Measurements from ENCODE around the gene CAV2. TPM values are rescaled to one million over a fixed set of nuclear protein-coding genes. Genes with fewer than 3 reads are reported as not detected.

The CAV2 gene
- total RNA-seq, 1 experiment from 2014 or later: 18.1 TPM

DNA sequence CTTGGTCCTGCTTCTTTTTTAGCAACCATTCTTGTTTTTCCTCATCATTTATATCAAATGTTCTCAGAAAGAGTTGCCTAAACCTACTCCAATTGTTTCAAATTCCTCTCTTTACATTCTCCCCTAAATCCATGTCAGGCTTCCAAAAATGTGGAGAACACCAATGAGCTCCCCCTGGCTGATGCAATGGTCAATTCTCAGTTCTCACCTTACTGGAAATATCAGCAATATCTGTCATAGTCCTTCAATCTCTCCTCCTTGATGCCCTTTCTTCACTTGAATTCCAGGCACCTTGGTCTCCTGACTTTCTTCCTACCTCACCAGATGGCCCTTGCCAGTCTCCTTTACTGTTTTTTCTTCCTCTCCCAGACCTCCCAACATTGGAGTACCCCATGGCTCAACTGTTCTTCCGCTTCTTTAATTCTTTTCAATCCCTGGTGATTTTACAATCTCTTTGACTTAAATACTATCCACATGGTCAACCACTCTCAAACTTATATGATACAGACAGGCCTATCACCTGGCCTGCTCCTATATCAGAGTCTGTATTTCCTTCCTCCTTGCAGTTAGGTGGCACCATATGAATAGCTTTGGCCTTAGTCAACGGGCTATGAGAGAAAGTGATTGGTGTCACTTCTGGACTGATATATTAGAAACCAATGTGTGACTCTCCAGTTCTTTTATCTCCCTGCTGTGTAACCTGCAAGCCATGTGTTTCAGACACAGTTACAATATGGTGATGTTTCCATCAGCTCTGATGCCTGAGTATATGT lies 47.4 kb upstream of the CAV2 start:
- H3K36me3 Mint-ChIP-seq (ENCODE audit: insufficient read depth, unreplicated experiment): no peaks in the 10 kb centered on the region
- TF ChIP-seq, protein P1, sequence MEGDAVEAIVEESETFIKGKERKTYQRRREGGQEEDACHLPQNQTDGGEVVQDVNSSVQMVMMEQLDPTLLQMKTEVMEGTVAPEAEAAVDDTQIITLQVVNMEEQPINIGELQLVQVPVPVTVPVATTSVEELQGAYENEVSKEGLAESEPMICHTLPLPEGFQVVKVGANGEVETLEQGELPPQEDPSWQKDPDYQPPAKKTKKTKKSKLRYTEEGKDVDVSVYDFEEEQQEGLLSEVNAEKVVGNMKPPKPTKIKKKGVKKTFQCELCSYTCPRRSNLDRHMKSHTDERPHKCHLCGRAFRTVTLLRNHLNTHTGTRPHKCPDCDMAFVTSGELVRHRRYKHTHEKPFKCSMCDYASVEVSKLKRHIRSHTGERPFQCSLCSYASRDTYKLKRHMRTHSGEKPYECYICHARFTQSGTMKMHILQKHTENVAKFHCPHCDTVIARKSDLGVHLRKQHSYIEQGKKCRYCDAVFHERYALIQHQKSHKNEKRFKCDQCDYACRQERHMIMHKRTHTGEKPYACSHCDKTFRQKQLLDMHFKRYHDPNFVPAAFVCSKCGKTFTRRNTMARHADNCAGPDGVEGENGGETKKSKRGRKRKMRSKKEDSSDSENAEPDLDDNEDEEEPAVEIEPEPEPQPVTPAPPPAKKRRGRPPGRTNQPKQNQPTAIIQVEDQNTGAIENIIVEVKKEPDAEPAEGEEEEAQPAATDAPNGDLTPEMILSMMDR (IDR thresholded peaks at IDR 0.05; ENCODE audit: insufficient read depth in 1 of 2, low read depth in 1 of 2, low read length in 1 of 2, severe bottlenecking in 1 of 2, unreplicated experiment in 1 of 2): peak in 1 of 2 experiments; percentile 21

DNA sequence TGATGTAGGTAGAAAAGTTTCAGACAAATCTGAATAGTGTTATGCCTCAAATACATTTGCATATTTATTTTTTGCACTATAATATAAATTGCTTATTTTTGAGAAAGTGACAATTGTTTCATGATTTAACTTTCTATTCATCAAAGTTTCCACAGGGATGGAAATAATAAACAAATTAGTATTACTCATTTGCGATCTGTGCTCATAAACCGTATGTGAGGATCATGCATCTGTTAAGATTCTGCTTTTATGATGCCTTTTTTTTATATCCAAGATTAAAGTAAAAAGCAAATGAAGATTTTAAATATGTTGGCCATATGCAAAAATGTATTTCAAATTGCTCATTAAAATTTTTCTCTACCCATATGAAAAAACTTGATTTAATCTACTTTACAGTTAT lies 45.2 kb upstream of the CAV2 start:
- Mint-ChIP-seq H3K4me1 (ENCODE audit: low read depth, unreplicated experiment) (peaks cover 2% of the 10 kb centered on the region), H3K4me3 (ENCODE audit: unreplicated experiment) (no peak overlapping the region), H3K27ac (ENCODE audit: unreplicated experiment) (no peak overlapping the region), H3K27me3 (ENCODE audit: insufficient read depth, unreplicated experiment) (no peaks in the 10 kb centered on the region), H3K36me3 (ENCODE audit: insufficient read depth, unreplicated experiment) (no peaks in the 10 kb centered on the region), H3K9me3 (ENCODE audit: unreplicated experiment) (no peaks in the 10 kb centered on the region)
- Histone ChIP-seq H3K4me3 (ENCODE audit: low read depth, low read length) (no peak overlapping the region), H3K9me3 (no peaks in the 10 kb centered on the region), H3K27me3 (replicated peaks; ENCODE audit: control insufficient read depth, insufficient read depth, low read length) (no peaks in the 10 kb centered on the region), H3K36me3 (ENCODE audit: control insufficient read depth, insufficient read depth, low read length) (no peaks in the 10 kb centered on the region), H3K4me1 (peaks cover 2% of the 10 kb centered on the region)
- intact Hi-C loops (cut with micrococcal nuclease; ENCODE audit: unreplicated experiment): loop anchor here (5.0 kb wide), 1 partner anchor 48 kb away; no protein-coding TSS in a partner anchor
- DNase-seq: no peak
- TF ChIP-seq, protein P1 (IDR thresholded peaks at IDR 0.05; ENCODE audit: insufficient read depth in 1 of 2, low read depth in 1 of 2, low read length in 1 of 2, severe bottlenecking in 1 of 2, unreplicated experiment in 1 of 2): no peak
- POLR2A ChIA-PET: no interaction called here
- no TSS peak for BruUV-seq (replicated peaks)
- CTCF ChIA-PET: no interaction called here

More for the DNA sequence above, 47.4 kb upstream of the CAV2 start:
- Mint-ChIP-seq H3K9me3 (ENCODE audit: unreplicated experiment) (no peaks in the 10 kb centered on the region), H3K4me1 (ENCODE audit: low read depth, unreplicated experiment) (peaks cover 7% of the 10 kb centered on the region), H3K4me3 (ENCODE audit: unreplicated experiment) (no peak overlapping the region), H3K27ac (ENCODE audit: unreplicated experiment) (no peak overlapping the region), H3K27me3 (ENCODE audit: insufficient read depth, unreplicated experiment) (no peaks in the 10 kb centered on the region)
- peaks cover 19% of the 10 kb centered on the region for H3K4me1 ChIP-seq
- POLR2A ChIA-PET: no interaction called here
- no peak overlapping the region for H3K4me3 ChIP-seq (ENCODE audit: low read depth, low read length)
- DNase-seq: no peak
- H3K36me3 ChIP-seq (ENCODE audit: control insufficient read depth, insufficient read depth, low read length): no peaks in the 10 kb centered on the region
- H3K27me3 ChIP-seq (replicated peaks; ENCODE audit: control insufficient read depth, insufficient read depth, low read length): no peaks in the 10 kb centered on the region
- no peaks in the 10 kb centered on the region for H3K9me3 ChIP-seq
- intact Hi-C loops (cut with micrococcal nuclease; ENCODE audit: unreplicated experiment): loop anchor here (5.0 kb wide), 1 partner anchor 50 kb away; no protein-coding TSS in a partner anchor
- no TSS peak for BruUV-seq (replicated peaks)
- CTCF ChIA-PET: no interaction called here

DNA sequence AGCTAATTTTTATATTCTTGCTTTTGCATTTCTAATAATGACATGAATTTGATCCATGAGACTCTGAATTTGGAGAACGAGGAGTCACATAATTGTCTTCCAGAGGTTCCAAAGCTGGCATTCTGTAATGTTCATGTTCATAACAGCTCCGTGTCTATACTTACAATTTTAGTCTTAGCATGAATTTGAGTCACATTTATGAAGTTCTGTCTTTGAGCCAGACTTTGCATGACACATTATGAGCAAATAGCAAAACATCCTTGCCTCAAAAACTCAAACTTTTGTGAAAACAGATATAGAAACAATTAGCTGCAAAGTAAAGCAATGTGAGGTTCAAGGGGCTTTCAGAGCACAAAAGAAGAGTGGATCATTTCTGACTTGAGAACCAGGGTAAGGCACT lies 44.5 kb upstream of the CAV2 start:
- no peaks in the 10 kb centered on the region for H3K4me1 Mint-ChIP-seq (ENCODE audit: low read depth, unreplicated experiment)
- TF ChIP-seq, protein P1 (IDR thresholded peaks at IDR 0.05; ENCODE audit: insufficient read depth in 1 of 2, low read depth in 1 of 2, low read length in 1 of 2, severe bottlenecking in 1 of 2, unreplicated experiment in 1 of 2): no peak
- no peak overlapping the region for H3K27ac Mint-ChIP-seq (ENCODE audit: unreplicated experiment)
- Histone ChIP-seq H3K4me3 (ENCODE audit: low read depth, low read length) (no peak overlapping the region), H3K27me3 (replicated peaks; ENCODE audit: control insufficient read depth, insufficient read depth, low read length) (no peaks in the 10 kb centered on the region), H3K4me1 (no peaks in the 10 kb centered on the region), H3K9me3 (no peaks in the 10 kb centered on the region), H3K36me3 (ENCODE audit: control insufficient read depth, insufficient read depth, low read length) (no peaks in the 10 kb centered on the region)
- ChIA-PET CTCF (no interaction called here), POLR2A (interaction anchor here (0.5 kb wide), 1 partner anchor 58 kb away, joined by 3 read pairs; no protein-coding TSS in a partner anchor)
- H3K9me3 Mint-ChIP-seq (ENCODE audit: unreplicated experiment): no peaks in the 10 kb centered on the region
- no peak overlapping the region for H3K4me3 Mint-ChIP-seq (ENCODE audit: unreplicated experiment)
- no peaks in the 10 kb centered on the region for H3K27me3 Mint-ChIP-seq (ENCODE audit: insufficient read depth, unreplicated experiment)
- no TSS peak for BruUV-seq (replicated peaks)
- no peaks in the 10 kb centered on the region for H3K36me3 Mint-ChIP-seq (ENCODE audit: insufficient read depth, unreplicated experiment)
- no peak for DNase-seq
- intact Hi-C loops (cut with micrococcal nuclease; ENCODE audit: unreplicated experiment): no loop called here
